Osteoblast (primary cell): Measurements from ENCODE around the gene WDR3. TPM values are rescaled to one million over a fixed set of nuclear protein-coding genes. Genes with fewer than 3 reads are reported as not detected.
A peak's percentile ranks its signal among the peaks of the same experiment; 100 is the strongest.

Experiments
- DNase-seq: peaks from one replicate; pipeline ENCODE4 v3.0.0; 2011; ENCODE audit warnings: low spot score, mixed read lengths; ENCODE audit not compliant: insufficient read length; ENCODE audit errors: missing footprints
- H2AFZ ChIP-seq: 2 replicates; pipeline ENCODE4 v1.6.0; 2011; ENCODE audit warnings: mild to moderate bottlenecking, low read length
- H3K27ac ChIP-seq: 2 replicates; pipeline ENCODE4 v1.5.1; 2011; ENCODE audit warnings: mild to moderate bottlenecking, low read depth, low read length, moderate library complexity
- H3K27me3 ChIP-seq: 2 replicates; pipeline ENCODE4 v1.6.0; 2012; ENCODE audit warnings: mild to moderate bottlenecking, control low read depth, inconsistent platforms, low read length, moderate library complexity; ENCODE audit not compliant: insufficient read depth
- H3K36me3 ChIP-seq: 2 replicates; pipeline ENCODE4 v1.5.1; 2011; ENCODE audit warnings: mild to moderate bottlenecking, low read length, control low read depth, moderate library complexity; ENCODE audit not compliant: insufficient read depth
- H3K4me1 ChIP-seq: 2 replicates; pipeline ENCODE4 v1.5.1; 2011; ENCODE audit warnings: mild to moderate bottlenecking, low read length, control low read depth, moderate library complexity; ENCODE audit not compliant: insufficient read depth
- H3K4me2 ChIP-seq: 2 replicates; pipeline ENCODE4 v1.6.0; 2011; ENCODE audit warnings: mild to moderate bottlenecking, low read length; ENCODE audit not compliant: insufficient read depth
- H3K4me3 ChIP-seq: fragments of 200-600 bp; sonication (generic); 3 replicates; pipeline ENCODE4 v1.5.1; 2012; ENCODE audit warnings: mild to moderate bottlenecking, low read length, inconsistent platforms; ENCODE audit not compliant: insufficient read depth
- H3K79me2 ChIP-seq: 2 replicates; pipeline ENCODE4 v1.6.0; 2012; ENCODE audit warnings: mild to moderate bottlenecking, low read length, control low read depth, inconsistent platforms; ENCODE audit not compliant: insufficient read depth
- H3K9me3 ChIP-seq: 2 replicates; pipeline ENCODE4 v1.5.1; 2011; ENCODE audit warnings: low read depth, low read length, control low read depth
- H4K20me1 ChIP-seq: 2 replicates; pipeline ENCODE4 v1.6.0; 2012; ENCODE audit warnings: mild to moderate bottlenecking, low read length, control low read depth; ENCODE audit not compliant: insufficient read depth
- CTCF ChIP-seq: IDR thresholded peaks from 2 replicates; pipeline ENCODE4 v1.5.1; 2011; ENCODE audit warnings: mild to moderate bottlenecking, low read depth, low read length, moderate library complexity; ENCODE audit errors: extremely low read depth
- total RNA-seq: library from RNA; depleted of rRNA; stranded (reverse); fragments of >200 nt; gene quantifications from 2 replicates; pipeline ENCODE4 v1.2.3, GENCODE V29; 2012

Gene WDR3
- total RNA-seq, 1 donor: 11.2 TPM

DNA sequence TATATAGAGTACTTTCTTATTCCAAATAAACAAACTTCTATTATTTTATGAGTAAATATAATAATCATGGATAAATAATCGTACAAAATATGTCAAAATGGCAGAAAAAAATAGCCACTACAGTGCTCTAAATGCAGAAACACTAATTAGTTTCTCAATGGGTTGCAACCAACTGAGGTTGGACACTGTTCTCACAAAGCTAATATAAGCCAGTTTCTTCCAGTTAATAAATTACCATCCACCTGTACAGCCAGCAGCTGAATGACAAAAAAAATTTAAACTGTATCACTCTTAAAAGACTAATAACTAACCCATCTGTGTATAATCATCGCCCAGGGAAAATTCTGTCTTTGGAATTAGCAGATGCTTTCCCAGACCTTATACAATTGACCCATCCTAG lies 37.0 kb upstream of the WDR3 start:
- Histone ChIP-seq H3K27me3 (no peaks in the 10 kb centered on the region), H3K9me3 (no peaks in the 10 kb centered on the region), H3K4me1 (no peaks in the 10 kb centered on the region), H3K79me2 (no peaks in the 10 kb centered on the region), H3K4me3 (no peak overlapping the region), H3K27ac (no peak overlapping the region), H3K36me3 (peaks cover 6% of the 10 kb centered on the region), H4K20me1 (no peaks in the 10 kb centered on the region), H3K4me2 (no peak overlapping the region), H2AFZ (no peak overlapping the region)
- TF ChIP-seq CTCF: no peak
- DNase-seq: no peak

- no peak overlapping the region for H3K27ac ChIP-seq
- no peaks in the 10 kb centered on the region for H3K4me1 ChIP-seq
- no peak for TF ChIP-seq CTCF
- H4K20me1 ChIP-seq: no peaks in the 10 kb centered on the region
- H3K9me3 ChIP-seq: no peaks in the 10 kb centered on the region
- peaks cover 13% of the 10 kb centered on the region for H3K36me3 ChIP-seq
- no peak for DNase-seq
- H3K4me2 ChIP-seq: no peak overlapping the region
- H3K4me3 ChIP-seq: no peak overlapping the region
- H3K27me3 ChIP-seq: no peaks in the 10 kb centered on the region
- no peaks in the 10 kb centered on the region for H3K79me2 ChIP-seq
- no peak overlapping the region for H2AFZ ChIP-seq
These were observed 35.5 kb upstream of the WDR3 start for GRCh38 chr1:117894078-117894477.

DNA sequence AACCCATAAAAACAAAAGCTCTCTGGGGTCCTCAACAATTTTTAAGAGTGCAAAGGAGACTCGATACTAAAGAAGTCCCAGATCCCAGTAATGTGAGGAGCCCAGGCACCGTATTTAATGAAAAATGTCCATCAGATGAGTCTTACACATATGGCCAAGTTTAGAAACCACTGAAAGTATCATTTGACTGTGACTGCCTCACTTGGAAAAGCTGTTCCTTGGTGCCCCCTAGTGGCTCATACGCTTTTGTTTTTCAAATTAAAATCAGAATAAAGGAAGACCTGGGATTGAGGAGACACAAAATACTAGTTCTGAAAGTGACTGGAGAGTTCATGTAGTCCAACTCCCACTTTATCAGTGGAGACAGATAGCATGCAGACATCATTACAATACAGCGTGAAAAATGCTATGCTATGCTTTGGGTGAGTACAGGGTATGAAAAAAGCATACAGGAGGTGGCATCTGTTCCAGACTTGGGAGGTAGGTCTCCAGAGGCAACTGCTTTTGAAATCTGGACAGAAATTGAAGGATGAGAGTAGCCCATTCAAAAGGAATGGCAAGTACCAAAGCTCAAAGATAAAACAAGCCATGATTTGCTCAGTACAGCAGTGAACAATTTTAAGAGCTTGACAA lies 33.9 kb upstream of the WDR3 start:
- H4K20me1 ChIP-seq: no peaks in the 10 kb centered on the region
- H3K79me2 ChIP-seq: no peaks in the 10 kb centered on the region
- TF ChIP-seq CTCF: peak; percentile 82
- H3K4me1 ChIP-seq: no peaks in the 10 kb centered on the region
- no peak overlapping the region for H2AFZ ChIP-seq
- H3K4me2 ChIP-seq: no peak overlapping the region
- no peak overlapping the region for H3K4me3 ChIP-seq
- no peaks in the 10 kb centered on the region for H3K9me3 ChIP-seq
- no peaks in the 10 kb centered on the region for H3K27me3 ChIP-seq
- no peak overlapping the region for H3K27ac ChIP-seq
- H3K36me3 ChIP-seq: peaks cover 14% of the 10 kb centered on the region
- DNase-seq: peak; percentile 75

DNA sequence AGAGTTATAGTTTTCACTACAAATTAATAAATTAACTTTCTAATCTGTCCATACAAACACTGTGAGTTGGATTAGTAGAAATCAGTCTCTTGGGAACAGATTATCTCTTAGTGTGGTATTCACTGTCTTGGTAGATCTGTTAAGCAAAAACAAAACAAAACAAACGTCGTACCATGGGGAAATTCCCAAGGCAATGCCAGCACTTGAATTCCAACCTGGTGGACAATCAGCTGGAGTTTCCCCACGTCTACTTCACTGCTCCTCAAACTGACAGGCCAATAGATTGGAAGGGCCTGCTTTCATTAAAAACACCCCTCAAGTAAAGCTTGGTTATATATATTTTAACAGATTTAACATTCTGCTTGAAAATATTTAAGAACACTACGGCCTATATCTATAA lies 32.0 kb upstream of the WDR3 start:
- Histone ChIP-seq H3K36me3 (peaks cover 14% of the 10 kb centered on the region), H3K4me2 (no peak overlapping the region), H3K4me1 (no peaks in the 10 kb centered on the region), H3K9me3 (no peaks in the 10 kb centered on the region), H3K79me2 (no peaks in the 10 kb centered on the region), H4K20me1 (no peaks in the 10 kb centered on the region), H2AFZ (no peak overlapping the region), H3K27me3 (no peaks in the 10 kb centered on the region), H3K4me3 (no peak overlapping the region), H3K27ac (no peak overlapping the region)
- no peak for DNase-seq
- TF ChIP-seq CTCF: no peak
